ENCODE results near the gene MX2.

GRCh38 chr21:41362605-41363369, 960 bp downstream of the MX2 start:
- no peak for TF ChIP-seq EZH2phosphoT487 (IDR thresholded peaks at IDR 0.05; ENCODE audit: borderline replicate concordance, low read depth, low read length)
- TF ChIP-seq, protein P1, sequence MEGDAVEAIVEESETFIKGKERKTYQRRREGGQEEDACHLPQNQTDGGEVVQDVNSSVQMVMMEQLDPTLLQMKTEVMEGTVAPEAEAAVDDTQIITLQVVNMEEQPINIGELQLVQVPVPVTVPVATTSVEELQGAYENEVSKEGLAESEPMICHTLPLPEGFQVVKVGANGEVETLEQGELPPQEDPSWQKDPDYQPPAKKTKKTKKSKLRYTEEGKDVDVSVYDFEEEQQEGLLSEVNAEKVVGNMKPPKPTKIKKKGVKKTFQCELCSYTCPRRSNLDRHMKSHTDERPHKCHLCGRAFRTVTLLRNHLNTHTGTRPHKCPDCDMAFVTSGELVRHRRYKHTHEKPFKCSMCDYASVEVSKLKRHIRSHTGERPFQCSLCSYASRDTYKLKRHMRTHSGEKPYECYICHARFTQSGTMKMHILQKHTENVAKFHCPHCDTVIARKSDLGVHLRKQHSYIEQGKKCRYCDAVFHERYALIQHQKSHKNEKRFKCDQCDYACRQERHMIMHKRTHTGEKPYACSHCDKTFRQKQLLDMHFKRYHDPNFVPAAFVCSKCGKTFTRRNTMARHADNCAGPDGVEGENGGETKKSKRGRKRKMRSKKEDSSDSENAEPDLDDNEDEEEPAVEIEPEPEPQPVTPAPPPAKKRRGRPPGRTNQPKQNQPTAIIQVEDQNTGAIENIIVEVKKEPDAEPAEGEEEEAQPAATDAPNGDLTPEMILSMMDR (conservative IDR thresholded peaks at IDR 0.05; ENCODE audit: low read length): no peak
